Small intestine (tissue), 7 donors: Measurements from ENCODE around the gene MAPK6. TPM values are rescaled to one million over a fixed set of nuclear protein-coding genes. Genes with fewer than 3 reads are reported as not detected.
A peak's percentile ranks its signal among the peaks of the same experiment; 100 is the strongest.
"Not testable (repeated sequence)": the region's sequence is repeated elsewhere in the genome, so short reads cannot be mapped to it uniquely, and the experiment has no call there.

ENCODE experiments used
- DNase-seq, 2 donors: peaks; one replicate each; pipeline versions ENCODE4 v3.0.0 to v3.0.0-alpha.2; 2013
- FAIRE-seq: peaks from 2 replicates; lab custom pipeline; 2012; peaks lifted over from hg19 to GRCh38; lab: Jason Lieb, UNC
- H3K27ac ChIP-seq, 3 donors: one replicate each; pipeline ENCODE4 v1.5.1; 2013; ENCODE audit warnings: low read length in 2 of 3, mild to moderate bottlenecking in 2 of 3, control low read depth in 1 of 3, inconsistent platforms in 1 of 3, low read depth in 1 of 3, moderate library complexity in 1 of 3
- H3K27me3 ChIP-seq, 3 donors: one replicate each; pipeline ENCODE4 v1.6.1; 2013; ENCODE audit warnings: low read length in 3 of 3, inconsistent platforms in 1 of 3; ENCODE audit not compliant: control insufficient read depth in 3 of 3, insufficient read depth in 3 of 3
- H3K36me3 ChIP-seq, 3 donors: one replicate each; pipeline ENCODE4 v1.6.1; 2013; ENCODE audit warnings: low read length in 3 of 3, inconsistent platforms in 1 of 3, low read depth in 1 of 3, mild to moderate bottlenecking in 1 of 3, moderate library complexity in 1 of 3; ENCODE audit not compliant: control insufficient read depth in 3 of 3, insufficient read depth in 2 of 3
- H3K4me1 ChIP-seq, 3 donors: one replicate each; pipeline ENCODE4 v1.6.1; 2013; ENCODE audit warnings: low read length in 2 of 3, inconsistent platforms in 1 of 3, low read depth in 1 of 3, mild to moderate bottlenecking in 1 of 3, moderate library complexity in 1 of 3; ENCODE audit not compliant: control insufficient read depth in 3 of 3, insufficient read depth in 2 of 3
- H3K4me3 ChIP-seq, 3 donors: one replicate each; pipeline ENCODE4 v1.5.1; 2013; ENCODE audit warnings: low read length in 3 of 3, control low read depth in 1 of 3, inconsistent platforms in 1 of 3, low read depth in 1 of 3, mild to moderate bottlenecking in 1 of 3, moderate library complexity in 1 of 3
- H3K9me3 ChIP-seq, 2 donors: one replicate each; pipeline ENCODE4 v1.6.1; 2013; ENCODE audit warnings: low read depth in 1 of 2, low read length in 1 of 2; ENCODE audit not compliant: control insufficient read depth in 2 of 2, insufficient read depth in 1 of 2
- WGBS, 3 donors: extraction: QIAGEN DNeasy Blood & Tissue Kit; methylation state at CpG; one replicate each; pipeline ENCODE4 v1.1.7; 2013; 5-methylcytosine and 5-hydroxymethylcytosine counted together
- polyA plus RNA-seq, 4 donors: library from polyadenylated mRNA; stranded (reverse) in 3 of 4; unstranded in 1 of 4; fragments of 200-250 nt in 3 of 4; fragments of 120-200 nt in 1 of 4; gene quantifications; one replicate each; pipeline versions ENCODE4 v1.2.1 to v1.2.3, GENCODE V29; 2013
- donor health status: healthy with polysubstance abuse.
- donor health status: control.
- donor health status: control.
- donor health status: Bipolar disorder and iron deficiency.
- donor health status: healthy.

The MAPK6 gene
- polyA plus RNA-seq, 4 donors, result 15.5 to 52.8 (median 27.6) TPM

GRCh38 chr15:52042051-52042851 is 23.2 kb downstream of the MAPK6 start:
- H3K9me3 ChIP-seq, result no peaks in the 10 kb centered on the region
- peaks cover 4 to 23% (median 5%) of the 10 kb centered on the region in 3 donors for H3K4me1 ChIP-seq
- no peak overlapping the region for H3K27ac ChIP-seq
- DNase-seq, result no peak
- H3K27me3 ChIP-seq, result no peaks in the 10 kb centered on the region
- H3K36me3 ChIP-seq, result peaks cover 0 to 7% (median 4%) of the 10 kb centered on the region in 3 donors
- no peak for FAIRE-seq
- WGBS, 3 donors, result 90 to 93% (median 91%) methylated on average over 6 of the region's 6 CpGs
- no peak overlapping the region for H3K4me3 ChIP-seq

DNA sequence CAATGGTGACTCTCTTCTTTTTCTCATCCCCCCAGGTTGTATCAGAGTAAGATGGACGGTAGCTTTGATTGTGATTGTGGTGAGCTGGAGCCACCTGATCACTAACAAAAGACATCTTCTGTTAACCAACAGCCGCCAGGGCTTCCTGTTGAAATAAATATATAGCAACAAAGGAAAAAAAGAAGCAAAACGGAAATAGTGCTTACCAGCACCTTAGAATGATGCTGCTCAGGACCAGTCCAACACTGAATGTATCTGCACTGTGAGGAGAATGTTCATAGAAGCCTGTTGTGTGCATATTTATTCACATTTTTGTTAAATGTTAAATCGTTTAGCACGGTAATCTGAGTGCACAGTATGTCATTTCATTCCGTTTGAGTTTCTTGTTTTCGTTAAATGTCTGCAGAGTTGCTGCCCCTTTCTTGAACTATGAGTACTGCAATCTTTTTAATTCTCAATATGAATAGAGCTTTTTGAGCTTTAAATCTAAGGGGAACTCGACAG is 26.8 kb downstream of the MAPK6 start:
- not testable (repeated sequence) for H3K27me3 ChIP-seq, H3K4me1 ChIP-seq, H3K27ac ChIP-seq, H3K4me3 ChIP-seq, H3K9me3 ChIP-seq, FAIRE-seq
- peak in 1 of 2 donors; percentile 27 for DNase-seq
- 54 to 77% (median 58%) methylated on average over 8 of the region's 8 CpGs for WGBS, 3 donors
- peaks cover 0 to 25% (median 4%) of the 10 kb centered on the region in 3 donors for H3K36me3 ChIP-seq

- not testable (repeated sequence) for H3K4me3 ChIP-seq, H3K4me1 ChIP-seq, DNase-seq, H3K27me3 ChIP-seq, H3K9me3 ChIP-seq, FAIRE-seq
- Histone ChIP-seq H3K36me3 (peaks cover 0 to 31% (median 5%) of the 10 kb centered on the region in 3 donors), H3K27ac (peak overlapping the region in 1 of 3 donors; percentile 49)
- WGBS, 3 donors, result 76 to 89% (median 88%) methylated on average over 5 of the region's 5 CpGs
Measured at GRCh38 chr15:52046552-52046951, 27.5 kb downstream of the MAPK6 start.

GRCh38 chr15:52050416-52050815 is 31.4 kb downstream of the MAPK6 start:
- no peaks in the 10 kb centered on the region for H3K4me1 ChIP-seq
- H3K4me3 ChIP-seq, result no peak overlapping the region
- H3K36me3 ChIP-seq, result peaks cover 0 to 45% (median 3%) of the 10 kb centered on the region in 3 donors
- H3K27me3 ChIP-seq, result no peaks in the 10 kb centered on the region
- DNase-seq, result no peak
- no peaks in the 10 kb centered on the region for H3K9me3 ChIP-seq
- no peak for FAIRE-seq
- 97 to 100% (median 100%) methylated on average over 1 of the region's 1 CpG for WGBS, 3 donors
- H3K27ac ChIP-seq, result no peak overlapping the region

DNA sequence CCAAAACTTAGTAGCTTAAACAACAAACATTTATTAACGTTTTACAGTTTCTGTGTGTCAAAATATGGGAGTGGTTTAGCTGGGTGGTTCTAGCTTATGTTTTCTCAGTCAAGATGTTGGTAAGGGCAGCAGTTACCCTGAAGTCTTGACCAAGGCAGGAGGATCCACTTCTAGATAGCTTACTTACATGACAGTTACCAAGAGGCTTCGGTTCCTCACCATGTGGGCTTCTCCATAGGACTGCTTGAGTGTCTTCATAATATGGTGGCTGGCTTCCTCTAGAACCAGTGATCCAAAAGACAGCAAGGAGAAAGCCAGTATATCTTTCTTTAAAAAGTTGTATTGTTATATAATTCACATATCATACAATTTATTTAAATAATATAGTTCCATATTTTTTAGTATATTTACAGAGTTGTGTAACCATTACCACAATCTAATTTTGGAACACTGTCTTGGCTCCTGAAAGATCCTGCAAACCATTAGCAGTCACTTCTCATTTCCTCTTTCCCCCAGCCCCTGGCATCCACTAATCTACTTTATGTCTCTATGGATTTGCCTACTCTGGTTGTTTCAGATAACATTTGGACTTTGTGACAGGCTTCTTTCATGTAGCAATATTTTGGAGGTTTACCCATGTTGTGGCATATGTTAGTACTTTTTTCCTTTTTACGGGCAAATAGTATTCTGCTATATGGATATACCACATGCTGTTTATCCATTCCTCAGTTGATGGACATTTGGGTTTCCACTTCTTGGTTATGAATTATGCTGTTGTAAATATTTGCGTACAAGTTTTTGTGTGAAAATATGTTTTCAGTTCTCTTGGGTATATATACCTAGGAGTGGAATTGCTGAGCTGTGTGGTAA is 33.3 kb downstream of the MAPK6 start:
- DNase-seq (no peak), FAIRE-seq (no peak)
- peak overlapping the region in 1 of 3 donors; percentile 8 for H3K27ac ChIP-seq
- no peaks in the 10 kb centered on the region for H3K4me1 ChIP-seq
- peaks cover 0 to 49% (median 4%) of the 10 kb centered on the region in 3 donors for H3K36me3 ChIP-seq
- H3K4me3 ChIP-seq, result no peak overlapping the region
- no peaks in the 10 kb centered on the region for H3K9me3 ChIP-seq
- no peaks in the 10 kb centered on the region for H3K27me3 ChIP-seq
- 90 to 96% (median 91%) methylated on average over 4 of the region's 4 CpGs for WGBS, 3 donors

DNA sequence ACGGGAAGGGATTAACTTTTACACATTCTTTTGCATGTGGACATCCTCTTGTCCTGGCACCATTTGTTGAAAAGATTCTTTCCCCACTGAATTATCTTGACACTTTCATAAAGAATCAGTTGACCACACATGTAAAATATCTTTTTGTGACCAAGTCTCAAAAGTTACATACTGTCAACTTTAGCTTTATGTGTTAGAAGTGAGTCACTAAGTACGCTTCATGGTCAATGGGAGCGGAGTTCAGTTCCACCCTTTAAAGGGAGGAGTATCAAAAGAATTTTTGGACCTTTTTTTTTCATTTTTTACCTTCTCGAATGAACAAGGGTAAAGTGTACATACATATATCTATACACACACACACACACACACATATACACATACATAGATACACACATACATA is 35.4 kb downstream of the MAPK6 start:
- Histone ChIP-seq H3K4me1 (no peaks in the 10 kb centered on the region), H3K9me3 (no peaks in the 10 kb centered on the region), H3K36me3 (peaks cover 4 to 40% (median 10%) of the 10 kb centered on the region in 3 donors), H3K27ac (no peak overlapping the region), H3K27me3 (no peaks in the 10 kb centered on the region), H3K4me3 (no peak overlapping the region)
- 92 to 94% (median 93%) methylated on average over 4 of the region's 4 CpGs for WGBS, 3 donors
- no peak for FAIRE-seq
- DNase-seq, result no peak

DNA sequence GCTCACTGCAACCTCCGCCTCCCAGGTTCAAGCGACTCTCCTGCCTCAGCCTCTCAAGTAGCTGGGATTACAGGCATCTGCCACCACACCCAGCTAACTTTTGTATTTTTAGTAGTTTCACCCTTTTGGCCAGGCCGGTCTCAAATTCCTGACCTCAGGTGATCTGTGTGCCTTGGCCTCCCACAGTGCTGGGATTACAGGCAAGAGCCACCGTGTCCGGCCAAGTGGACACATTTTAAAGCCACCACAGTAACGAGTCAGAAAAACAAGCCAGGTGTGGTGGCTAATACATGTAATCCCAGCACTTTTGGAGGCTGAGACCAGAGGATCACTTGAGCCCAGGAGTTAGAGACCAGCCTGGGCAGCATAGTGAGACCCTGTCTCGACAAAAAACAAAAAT is 35.8 kb downstream of the MAPK6 start:
- H3K4me1 ChIP-seq, DNase-seq, FAIRE-seq, H3K9me3 ChIP-seq, H3K27me3 ChIP-seq, H3K27ac ChIP-seq, H3K4me3 ChIP-seq: not testable (repeated sequence)
- 94 to 97% (median 96%) methylated on average over 7 of the region's 7 CpGs for WGBS, 3 donors
- peaks cover 4 to 36% (median 14%) of the 10 kb centered on the region in 3 donors for H3K36me3 ChIP-seq

DNA sequence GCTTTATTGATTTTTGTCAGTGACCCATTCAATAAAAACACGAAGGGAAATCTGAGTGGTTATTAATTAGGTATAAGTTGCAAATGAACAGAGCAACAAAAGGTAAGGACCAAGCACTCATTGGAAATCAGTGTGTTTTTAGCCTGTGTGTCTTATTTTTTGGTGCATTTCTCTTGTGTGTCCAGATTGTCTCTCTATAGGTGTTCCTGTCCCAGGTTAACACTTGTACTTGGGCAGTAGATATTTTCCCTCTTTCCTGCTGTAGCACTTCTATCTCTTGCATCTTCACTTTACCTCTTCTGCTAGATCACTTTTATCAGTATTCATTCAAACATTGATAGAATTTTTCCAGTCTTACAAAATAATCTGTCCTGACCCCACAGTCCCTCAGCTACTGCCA is 37.0 kb downstream of the MAPK6 start:
- Histone ChIP-seq H3K9me3 (no peaks in the 10 kb centered on the region), H3K4me3 (no peak overlapping the region), H3K4me1 (no peaks in the 10 kb centered on the region), H3K27ac (no peak overlapping the region), H3K27me3 (no peaks in the 10 kb centered on the region), H3K36me3 (peaks cover 4 to 36% (median 20%) of the 10 kb centered on the region in 3 donors)
- no peak for FAIRE-seq
- no peak for DNase-seq
- 55 to 88% (median 86%) methylated on average over 1 of the region's 1 CpG for WGBS, 3 donors
